Esophagus squamous epithelium (tissue), 4 donors: ENCODE measurements around the gene SPTLC3.

Experiments used
- POLR2A ChIP-seq, 4 donors: fragments of 450-650 bp; IDR thresholded peaks; one replicate each; pipeline ENCODE4 v1.6.1; 2017; ENCODE audit warnings: antibody characterized with exemption in 4 of 4, mild to moderate bottlenecking in 4 of 4, moderate library complexity in 3 of 4
- TF ChIP-seq, protein P1 (sequence below), 6 experiments: fragments of 450-650 bp in 4 of 6; fragments of 200-600 bp in 2 of 6; sonication (generic) in 2 of 6; IDR thresholded peaks; one replicate each; pipeline ENCODE4 v1.5.1; 2016 to 2019; ENCODE audit warnings: antibody characterized with exemption in 6 of 6, mild to moderate bottlenecking in 4 of 6, moderate library complexity in 4 of 6

DNA sequence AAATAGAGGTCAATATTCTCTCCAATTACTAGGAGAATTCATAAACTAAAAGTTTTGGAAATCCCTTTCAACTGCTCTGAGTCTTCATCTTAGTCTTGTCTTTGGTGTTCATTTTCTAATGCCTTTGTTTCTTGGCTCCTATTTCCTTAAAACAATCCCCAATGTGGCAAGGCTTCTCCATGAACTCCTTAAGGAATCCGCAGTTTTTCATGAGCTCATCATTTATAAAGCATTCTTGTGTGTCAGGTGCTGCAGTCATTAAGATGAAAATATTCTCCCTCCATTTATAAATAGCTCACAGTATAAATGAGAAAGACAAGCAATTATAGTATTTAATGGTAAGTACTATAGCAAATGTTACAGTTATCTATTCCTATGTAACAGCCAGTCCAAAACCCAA is 4.6 kb downstream of the SPTLC3 start:
- TF ChIP-seq, protein P1, sequence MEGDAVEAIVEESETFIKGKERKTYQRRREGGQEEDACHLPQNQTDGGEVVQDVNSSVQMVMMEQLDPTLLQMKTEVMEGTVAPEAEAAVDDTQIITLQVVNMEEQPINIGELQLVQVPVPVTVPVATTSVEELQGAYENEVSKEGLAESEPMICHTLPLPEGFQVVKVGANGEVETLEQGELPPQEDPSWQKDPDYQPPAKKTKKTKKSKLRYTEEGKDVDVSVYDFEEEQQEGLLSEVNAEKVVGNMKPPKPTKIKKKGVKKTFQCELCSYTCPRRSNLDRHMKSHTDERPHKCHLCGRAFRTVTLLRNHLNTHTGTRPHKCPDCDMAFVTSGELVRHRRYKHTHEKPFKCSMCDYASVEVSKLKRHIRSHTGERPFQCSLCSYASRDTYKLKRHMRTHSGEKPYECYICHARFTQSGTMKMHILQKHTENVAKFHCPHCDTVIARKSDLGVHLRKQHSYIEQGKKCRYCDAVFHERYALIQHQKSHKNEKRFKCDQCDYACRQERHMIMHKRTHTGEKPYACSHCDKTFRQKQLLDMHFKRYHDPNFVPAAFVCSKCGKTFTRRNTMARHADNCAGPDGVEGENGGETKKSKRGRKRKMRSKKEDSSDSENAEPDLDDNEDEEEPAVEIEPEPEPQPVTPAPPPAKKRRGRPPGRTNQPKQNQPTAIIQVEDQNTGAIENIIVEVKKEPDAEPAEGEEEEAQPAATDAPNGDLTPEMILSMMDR (IDR thresholded peaks at IDR 0.05) = no peak
- TF ChIP-seq POLR2A (IDR thresholded peaks at IDR 0.05) = no peak
